AG09319 (cell line): ENCODE results near the gene KRTAP12-4.
"Not testable (repeated sequence)": the region's sequence is repeated elsewhere in the genome, so short reads cannot be mapped to it uniquely, and the experiment has no call there.

Source experiments
- DNase-seq: peaks from one replicate; pipeline ENCODE4 v3.0.0-alpha.2; 2010; ENCODE audit warnings: low read depth; ENCODE audit errors: extremely low read depth
- CTCF ChIP-seq: IDR thresholded peaks from 2 replicates; pipeline ENCODE4 v1.5.1; 2011; ENCODE audit warnings: low read depth, mild to moderate bottlenecking, inconsistent platforms, low read length, moderate library complexity

Gene KRTAP12-4

GRCh38 chr21:44650973-44651675 is 3.3 kb downstream of the KRTAP12-4 start:
- no peak for DNase-seq
- no peak for TF ChIP-seq CTCF

GRCh38 chr21:44650265-44650972 is 4.0 kb downstream of the KRTAP12-4 start:
- TF ChIP-seq CTCF = no peak
- no peak for DNase-seq

GRCh38 chr21:44649521-44650100 is 4.8 kb downstream of the KRTAP12-4 start:
- DNase-seq = no peak
- TF ChIP-seq CTCF = no peak

- TF ChIP-seq CTCF = no peak
- DNase-seq = no peak
These were observed 5.7 kb downstream of the KRTAP12-4 start for GRCh38 chr21:44648557-44649311.

GRCh38 chr21:44647222-44647552 is 7.3 kb downstream of the KRTAP12-4 start:
- TF ChIP-seq CTCF = no peak
- no peak for DNase-seq

- DNase-seq = not testable (repeated sequence)
These were observed 7.9 kb downstream of the KRTAP12-4 start, which contains the start of gene KRTAP10-11 for GRCh38 chr21:44646366-44647221. TSS of gene KRTAP10-11 (plus strand) at chr21:44646414. CDS start at chr21:44646459, 45 bp downstream.

- no peak for DNase-seq
- TF ChIP-seq CTCF = no peak
These were observed 9.6 kb downstream of the KRTAP12-4 start for GRCh38 chr21:44644878-44645277.
